H1 (cell line): ENCODE data around the gene C15orf39.

Experiments used
- CEBPB ChIP-seq: IDR thresholded peaks from 2 replicates; pipeline ENCODE4 v1.6.1; 2012; ENCODE audit warnings: low read depth, low read length
- EP300 ChIP-seq, 2 experiments: IDR thresholded peaks; 1 replicate in 1 of 2; 2 replicates in 1 of 2; pipeline ENCODE4 v1.6.1; 2011 to 2012; ENCODE audit warnings: low read depth in 2 of 2, low read length in 2 of 2, mild to moderate bottlenecking in 2 of 2, borderline replicate concordance in 1 of 2, inconsistent platforms in 1 of 2, moderate library complexity in 1 of 2
- FOSL1 ChIP-seq: IDR thresholded peaks from 2 replicates; pipeline ENCODE4 v1.6.1; 2011; ENCODE audit warnings: mild to moderate bottlenecking, low read depth, low read length, moderate library complexity; ENCODE audit not compliant: insufficient read depth
- HDAC2 ChIP-seq, 2 experiments: fragments of 300-600 bp in 1 of 2; sonication (generic) in 1 of 2; IDR thresholded peaks; 2 replicates each; pipeline ENCODE4 v1.6.1; 2011 to 2012; ENCODE audit warnings: low read depth in 2 of 2, low read length in 2 of 2, mild to moderate bottlenecking in 2 of 2, moderate library complexity in 2 of 2, borderline replicate concordance in 1 of 2, inconsistent platforms in 1 of 2
- JUN ChIP-seq: IDR thresholded peaks from 2 replicates; pipeline ENCODE4 v1.6.1; 2011; ENCODE audit warnings: low read depth, mild to moderate bottlenecking, improper control_type of control experiment, low read length
- MAX ChIP-seq: IDR thresholded peaks from 2 replicates; pipeline ENCODE4 v1.6.1; 2012; ENCODE audit warnings: inconsistent platforms
- NRF1 ChIP-seq: IDR thresholded peaks from 2 replicates; pipeline ENCODE4 v1.6.1; 2011; ENCODE audit warnings: mild to moderate bottlenecking, low read depth, low read length, improper control_type of control experiment
- SIN3A ChIP-seq, 2 experiments: IDR thresholded peaks in 1 of 2; conservative IDR thresholded peaks in 1 of 2; 2 replicates each; pipeline ENCODE4 v1.6.1; 2011 to 2012; ENCODE audit warnings: low read length in 2 of 2, improper control_type of control experiment in 1 of 2, low read depth in 1 of 2, mild to moderate bottlenecking in 1 of 2
- SP1 ChIP-seq: IDR thresholded peaks from 2 replicates; pipeline ENCODE4 v1.6.1; 2011; ENCODE audit warnings: low read depth, low read length
- TAF1 ChIP-seq: IDR thresholded peaks from 2 replicates; pipeline ENCODE4 v1.6.1; 2011; ENCODE audit warnings: mild to moderate bottlenecking, low read depth, low read length
- USF2 ChIP-seq: IDR thresholded peaks from 2 replicates; pipeline ENCODE4 v1.6.1; 2011; ENCODE audit warnings: low read length, improper control_type of control experiment
- TF ChIP-seq, protein P1 (sequence below), 3 experiments: IDR thresholded peaks; 1 replicate in 2 of 3; 2 replicates in 1 of 3; pipeline versions ENCODE4 v1.5.1 to v1.6.1; 2011; ENCODE audit warnings: low read length in 3 of 3, mild to moderate bottlenecking in 3 of 3, inconsistent platforms in 2 of 3, low read depth in 1 of 3, moderate library complexity in 1 of 3; ENCODE audit not compliant: insufficient read depth in 1 of 3; ENCODE audit errors: control extremely low read depth in 1 of 3
- TF ChIP-seq, protein P2 (sequence below): IDR thresholded peaks from 2 replicates; pipeline ENCODE4 v1.6.1; 2012; ENCODE audit warnings: low read length, inconsistent platforms

GRCh38 chr15:75209289-75209676 is 7.6 kb downstream of the C15orf39 start:
- TF ChIP-seq CEBPB (no peak), HDAC2 (IDR thresholded peaks at IDR 0.05; ENCODE audit: borderline replicate concordance in 1 of 2, low read depth in 2 of 2, low read length in 2 of 2) (no peak), USF2 (no peak), SIN3A (conservative IDR thresholded peaks at IDR 0.05 in 1 of 2, IDR thresholded peaks at IDR 0.05 in 1 of 2; ENCODE audit: low read depth in 1 of 2, low read length in 2 of 2) (no peak), FOSL1 (no peak), EP300 (IDR thresholded peaks at IDR 0.05; ENCODE audit: borderline replicate concordance in 1 of 2, low read depth in 2 of 2, low read length in 2 of 2) (no peak), MAX (no peak), NRF1 (no peak), TAF1 (no peak), SP1 (no peak), JUN (no peak)
- TF ChIP-seq, protein P1, sequence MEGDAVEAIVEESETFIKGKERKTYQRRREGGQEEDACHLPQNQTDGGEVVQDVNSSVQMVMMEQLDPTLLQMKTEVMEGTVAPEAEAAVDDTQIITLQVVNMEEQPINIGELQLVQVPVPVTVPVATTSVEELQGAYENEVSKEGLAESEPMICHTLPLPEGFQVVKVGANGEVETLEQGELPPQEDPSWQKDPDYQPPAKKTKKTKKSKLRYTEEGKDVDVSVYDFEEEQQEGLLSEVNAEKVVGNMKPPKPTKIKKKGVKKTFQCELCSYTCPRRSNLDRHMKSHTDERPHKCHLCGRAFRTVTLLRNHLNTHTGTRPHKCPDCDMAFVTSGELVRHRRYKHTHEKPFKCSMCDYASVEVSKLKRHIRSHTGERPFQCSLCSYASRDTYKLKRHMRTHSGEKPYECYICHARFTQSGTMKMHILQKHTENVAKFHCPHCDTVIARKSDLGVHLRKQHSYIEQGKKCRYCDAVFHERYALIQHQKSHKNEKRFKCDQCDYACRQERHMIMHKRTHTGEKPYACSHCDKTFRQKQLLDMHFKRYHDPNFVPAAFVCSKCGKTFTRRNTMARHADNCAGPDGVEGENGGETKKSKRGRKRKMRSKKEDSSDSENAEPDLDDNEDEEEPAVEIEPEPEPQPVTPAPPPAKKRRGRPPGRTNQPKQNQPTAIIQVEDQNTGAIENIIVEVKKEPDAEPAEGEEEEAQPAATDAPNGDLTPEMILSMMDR (IDR thresholded peaks at IDR 0.05; ENCODE audit: control extremely low read depth in 1 of 3, insufficient read depth in 1 of 3, low read depth in 1 of 3, low read length in 3 of 3) = no peak
- TF ChIP-seq, protein P2, sequence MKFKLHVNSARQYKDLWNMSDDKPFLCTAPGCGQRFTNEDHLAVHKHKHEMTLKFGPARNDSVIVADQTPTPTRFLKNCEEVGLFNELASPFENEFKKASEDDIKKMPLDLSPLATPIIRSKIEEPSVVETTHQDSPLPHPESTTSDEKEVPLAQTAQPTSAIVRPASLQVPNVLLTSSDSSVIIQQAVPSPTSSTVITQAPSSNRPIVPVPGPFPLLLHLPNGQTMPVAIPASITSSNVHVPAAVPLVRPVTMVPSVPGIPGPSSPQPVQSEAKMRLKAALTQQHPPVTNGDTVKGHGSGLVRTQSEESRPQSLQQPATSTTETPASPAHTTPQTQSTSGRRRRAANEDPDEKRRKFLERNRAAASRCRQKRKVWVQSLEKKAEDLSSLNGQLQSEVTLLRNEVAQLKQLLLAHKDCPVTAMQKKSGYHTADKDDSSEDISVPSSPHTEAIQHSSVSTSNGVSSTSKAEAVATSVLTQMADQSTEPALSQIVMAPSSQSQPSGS = no peak
